H1 (cell line): ENCODE results near the gene PLA2G2E. TPM values are rescaled to one million over a fixed set of nuclear protein-coding genes. Genes with fewer than 3 reads are reported as not detected.

Experiments
- CTCF ChIA-PET: fragments of 300-600 bp; sonication (Branson Sonifier 250); formaldehyde crosslinking; loops from one replicate; lab custom pipeline; 2021; ENCODE audit not compliant: partially characterized antibody; lab: Charles Lee
- POLR2A ChIA-PET: fragments of 300-600 bp; sonication (Branson Sonifier 250); formaldehyde crosslinking; loops from one replicate; lab custom pipeline; 2021; ENCODE audit warnings: inconsistent platforms; ENCODE audit not compliant: partially characterized antibody; lab: Charles Lee
- DNase-seq, 2 experiments: peaks; one replicate each; pipeline versions ENCODE4 v3.0.0 to v3.0.0-alpha.2; 2010 to 2022; ENCODE audit warnings: low spot score in 2 of 2, low read depth in 1 of 2, mixed read lengths in 1 of 2
- FAIRE-seq: peaks from 2 replicates; lab custom pipeline; 2011; peaks lifted over from hg19 to GRCh38; lab: Jason Lieb, UNC
- H2AFZ ChIP-seq: 2 replicates; pipeline ENCODE4 v1.8.1; 2012; ENCODE audit warnings: low read length, inconsistent platforms
- H2AK5ac ChIP-seq: 2 replicates; pipeline ENCODE4 v1.6.1; 2013; ENCODE audit warnings: low read depth, low read length
- H2BK120ac ChIP-seq: replicated peaks from 2 replicates; pipeline ENCODE3; 2013; ENCODE audit warnings: low read depth, low read length, inconsistent platforms
- H2BK12ac ChIP-seq: 2 replicates; pipeline ENCODE4 v1.6.1; 2013; ENCODE audit warnings: low read depth, low read length
- H2BK15ac ChIP-seq: 2 replicates; pipeline ENCODE4 v1.6.1; 2013; ENCODE audit warnings: low read length
- H2BK20ac ChIP-seq: 2 replicates; pipeline ENCODE4 v1.6.1; 2013; ENCODE audit warnings: low read length
- H2BK5ac ChIP-seq: 2 replicates; pipeline ENCODE4 v1.6.1; 2013; ENCODE audit warnings: low read depth, low read length
- H3K14ac ChIP-seq: 2 replicates; pipeline ENCODE4 v1.6.1; 2013; ENCODE audit warnings: inconsistent platforms; ENCODE audit not compliant: insufficient read length
- H3K18ac ChIP-seq: 2 replicates; pipeline ENCODE4 v1.6.1; 2013; ENCODE audit warnings: low read length; ENCODE audit errors: extremely low read depth
- H3K23ac ChIP-seq: 2 replicates; pipeline ENCODE4 v1.6.1; 2013; ENCODE audit warnings: inconsistent platforms; ENCODE audit not compliant: insufficient read length
- H3K23me2 ChIP-seq: 2 replicates; pipeline ENCODE4 v1.6.1; 2013; ENCODE audit warnings: low read depth, low read length
- H3K27ac ChIP-seq: 2 replicates; pipeline ENCODE4 v1.6.1; 2011; ENCODE audit warnings: low read depth, low read length, inconsistent platforms
- H3K27me3 ChIP-seq, 4 experiments: replicated peaks in 1 of 4; 1 replicate in 1 of 4; 2 replicates in 3 of 4; pipeline versions ENCODE4 v1.6.1 to v1.8.1; 2011 to 2013; ENCODE audit warnings: low read length in 3 of 4, mild to moderate bottlenecking in 3 of 4, inconsistent platforms in 2 of 4, mixed read lengths in 2 of 4, moderate library complexity in 1 of 4; ENCODE audit not compliant: control insufficient read depth in 3 of 4, insufficient read depth in 3 of 4; ENCODE audit errors: extremely low read depth in 1 of 4
- H3K36me3 ChIP-seq, 4 experiments: 2 replicates each; pipeline versions ENCODE4 v1.6.1 to v1.8.1; 2011 to 2013; ENCODE audit warnings: mild to moderate bottlenecking in 4 of 4, low read length in 3 of 4, moderate library complexity in 2 of 4, control low read depth in 1 of 4, inconsistent platforms in 1 of 4; ENCODE audit not compliant: insufficient read depth in 4 of 4, control insufficient read depth in 2 of 4
- H3K4ac ChIP-seq: replicated peaks from 2 replicates; pipeline ENCODE3; 2013; ENCODE audit warnings: low read length, low read depth, mixed read lengths, inconsistent platforms; ENCODE audit not compliant: insufficient read length
- H3K4me1 ChIP-seq, 4 experiments: replicated peaks in 1 of 4; 1 replicate in 1 of 4; 2 replicates in 3 of 4; pipeline versions ENCODE4 v1.6.1 to v1.8.1; 2011 to 2013; ENCODE audit warnings: low read length in 3 of 4, inconsistent platforms in 2 of 4, mixed read lengths in 1 of 4; ENCODE audit not compliant: insufficient read depth in 4 of 4, control insufficient read depth in 3 of 4
- H3K4me2 ChIP-seq, 2 experiments: 2 replicates each; pipeline versions ENCODE4 v1.6.1 to v1.8.1; 2011 to 2013; ENCODE audit warnings: low read depth in 2 of 2, low read length in 2 of 2, control low read depth in 1 of 2, inconsistent platforms in 1 of 2, mild to moderate bottlenecking in 1 of 2; ENCODE audit not compliant: insufficient read depth in 1 of 2
- H3K4me3 ChIP-seq, 4 experiments: fragments of 200-600, 300-600 bp in 1 of 4; sonication (generic), shearing (Covaris generic), sonication (Bioruptor Twin) in 1 of 4; 2 replicates each; pipeline versions ENCODE4 v1.5.1 to v1.8.1; 2011 to 2016; ENCODE audit warnings: low read length in 4 of 4, low read depth in 3 of 4, control low read depth in 2 of 4, inconsistent platforms in 2 of 4, mild to moderate bottlenecking in 2 of 4, mixed read lengths in 1 of 4, moderate library complexity in 1 of 4; ENCODE audit not compliant: insufficient read depth in 2 of 4; ENCODE audit errors: extremely low read depth in 1 of 4
- H3K56ac ChIP-seq: replicated peaks from 2 replicates; pipeline ENCODE3; 2013; ENCODE audit warnings: low read depth, mild to moderate bottlenecking, mixed read lengths, low read length, inconsistent platforms; ENCODE audit not compliant: insufficient read length
- H3K79me1 ChIP-seq: 2 replicates; pipeline ENCODE4 v1.6.1; 2013; ENCODE audit warnings: low read depth, low read length, control low read depth
- H3K79me2 ChIP-seq, 2 experiments: 2 replicates each; pipeline versions ENCODE4 v1.6.1 to v1.8.1; 2012 to 2013; ENCODE audit warnings: low read length in 2 of 2, mild to moderate bottlenecking in 2 of 2, inconsistent platforms in 1 of 2; ENCODE audit not compliant: insufficient read depth in 2 of 2, control insufficient read depth in 1 of 2
- H3K9ac ChIP-seq, 4 experiments: replicated peaks in 1 of 4; 1 replicate in 1 of 4; 2 replicates in 3 of 4; pipeline versions ENCODE4 v1.6.1 to v1.8.1; 2011 to 2013; ENCODE audit warnings: low read depth in 3 of 4, low read length in 3 of 4, control low read depth in 2 of 4, mild to moderate bottlenecking in 2 of 4, moderate library complexity in 2 of 4, inconsistent platforms in 1 of 4; ENCODE audit errors: extremely low read depth in 1 of 4
- H3K9me3 ChIP-seq, 2 experiments: 2 replicates each; pipeline versions ENCODE4 v1.6.1 to v1.8.1; 2012 to 2013; ENCODE audit warnings: mild to moderate bottlenecking in 2 of 2, moderate library complexity in 2 of 2, control low read depth in 1 of 2, inconsistent platforms in 1 of 2, low read depth in 1 of 2, low read length in 1 of 2, mixed read lengths in 1 of 2; ENCODE audit not compliant: insufficient read depth in 2 of 2
- H4K20me1 ChIP-seq, 2 experiments: replicated peaks in 1 of 2; 2 replicates each; pipeline versions ENCODE3 to v1.8.1; 2011 to 2013; ENCODE audit warnings: inconsistent platforms in 2 of 2, low read length in 2 of 2, mild to moderate bottlenecking in 1 of 2; ENCODE audit not compliant: insufficient read depth in 2 of 2, control insufficient read depth in 1 of 2
- H4K5ac ChIP-seq: 2 replicates; pipeline ENCODE4 v1.6.1; 2013; ENCODE audit warnings: low read length, low read depth, mixed read lengths, inconsistent platforms; ENCODE audit not compliant: insufficient read length
- H4K8ac ChIP-seq: 2 replicates; pipeline ENCODE4 v1.8.0; 2013; ENCODE audit warnings: mild to moderate bottlenecking, moderate library complexity, low read length, inconsistent platforms; ENCODE audit not compliant: insufficient read depth; ENCODE audit errors: extremely low read depth
- H4K91ac ChIP-seq: replicated peaks from 2 replicates; pipeline ENCODE3; 2013; ENCODE audit warnings: low read length, mixed read lengths, inconsistent platforms; ENCODE audit not compliant: insufficient read length
- EGR1 ChIP-seq: IDR thresholded peaks from 2 replicates; pipeline ENCODE4 v1.6.1; 2011; ENCODE audit warnings: low read depth, low read length, borderline replicate concordance
- RNF2 ChIP-seq: fragments of 200-900, 300-1000 bp; sonication (generic); IDR thresholded peaks from 2 replicates; pipeline ENCODE4 v1.7.1; 2016; ENCODE audit warnings: borderline replicate concordance, low read depth, mild to moderate bottlenecking, antibody characterized with exemption, low read length; ENCODE audit not compliant: poor library complexity, severe bottlenecking; ENCODE audit errors: missing control alignments
- TAF1 ChIP-seq: IDR thresholded peaks from 2 replicates; pipeline ENCODE4 v1.6.1; 2011; ENCODE audit warnings: mild to moderate bottlenecking, low read depth, low read length
- WGBS, 2 experiments: shearing (Covaris generic) in 1 of 2; methylation state at CpG; one replicate each; pipeline versions ENCODE4 v1.1.6 to v1.1.7; 2013 to 2015; ENCODE audit warnings: low lambda C conversion rate in 2 of 2, mixed read lengths in 2 of 2, inconsistent platforms in 1 of 2, low coverage in 1 of 2, missing lambda C conversion rate in 1 of 2; ENCODE audit not compliant: insufficient replicate concordance in 2 of 2, insufficient coverage in 1 of 2, insufficient read length in 1 of 2; ENCODE audit errors: extremely low coverage in 1 of 2, missing lambda C conversion rate in 1 of 2; 5-methylcytosine and 5-hydroxymethylcytosine counted together
- polyA plus RNA-seq, 7 experiments: library from polyadenylated mRNA; depleted of rRNA in 3 of 7; stranded (reverse) in 5 of 7; unstranded in 2 of 7; fragments of >200 nt in 5 of 7; fragments of 200-250 nt in 2 of 7; gene quantifications; 1 replicate in 5 of 7; 2 replicates in 1 of 7; 4 replicates in 1 of 7; pipeline versions ENCODE4 v1.2.1 to v1.2.3, GENCODE V29; 2011 to 2013; ENCODE audit warnings: missing spikeins in 2 of 7, mixed read lengths in 2 of 7
- total RNA-seq: library from RNA; stranded (reverse); fragmentation: NEBNext Ultra II Directional; extraction: Animal tissue kit (Norgen Biotek cat#: 25700); gene quantifications from 2 replicates; pipeline ENCODE4 v1.2.1, GENCODE V29; 2021

The PLA2G2E gene
- total and polyA plus RNA-seq, 2 of the 8 experiments (the other 6 are each of a cell fraction or from before 2014, with no cell fraction given) = not detected

- no peak overlapping the region for H3K56ac ChIP-seq
- CTCF ChIA-PET = interaction anchor here (1.0 to 1.5 kb wide), 5 partner anchors 12 to 32 kb away, joined by 3 to 5 read pairs (median 4); no protein-coding TSS in a partner anchor
- TF ChIP-seq RNF2 (no peak), EGR1 (no peak), TAF1 (no peak)
Measured at GRCh38 chr1:19945914-19946313, 22.5 kb upstream of the PLA2G2E start.

More at GRCh38 chr1:19945914-19946313, 22.5 kb upstream of the PLA2G2E start:
- DNase-seq (no peak), FAIRE-seq (no peak)
- Histone ChIP-seq H3K79me2 (no peaks in the 10 kb centered on the region), H2BK20ac (0 out of 2 replicates have a peak overlapping the region, but pooled peaks have one; percentile 61), H3K9ac (no peak overlapping the region), H2BK120ac (no peak overlapping the region), H2BK12ac (no peak overlapping the region), H3K36me3 (no peaks in the 10 kb centered on the region), H3K27ac (no peak overlapping the region), H3K4me2 (no peak overlapping the region), H3K23ac (no peak overlapping the region), H3K14ac (no peak overlapping the region), H3K23me2 (no peaks in the 10 kb centered on the region; the same call in 1 of the 2 replicates), H4K91ac (no peak overlapping the region), H3K4ac (no peak overlapping the region), H2AK5ac (no peak overlapping the region), H3K27me3 (no peaks in the 10 kb centered on the region), H4K20me1 (no peaks in the 10 kb centered on the region), H2BK15ac (no peak overlapping the region), H2BK5ac (no peak overlapping the region), H4K5ac (no peak overlapping the region), H3K4me1 (peaks cover 0 to 5% (median 1%) of the 10 kb centered on the region in 4 experiments; a peak in 1 of 7 replicates), H4K8ac (no peak overlapping the region), H3K18ac (no peak overlapping the region), H2AFZ (no peak overlapping the region), H3K4me3 (no peak overlapping the region), H3K79me1 (no peaks in the 10 kb centered on the region), H3K9me3 (peaks cover 0 to 2% of the 10 kb centered on the region in 2 experiments; a peak in 1 of 4 replicates)
- 93% methylated on average over 2 of the region's 2 CpGs; no CpG with 5 or more reads in 1 of the 2 experiments for WGBS, 2 experiments
- POLR2A ChIA-PET = no interaction called here
